ENCODE results near the gene GJA1.

The GJA1 gene

DNA sequence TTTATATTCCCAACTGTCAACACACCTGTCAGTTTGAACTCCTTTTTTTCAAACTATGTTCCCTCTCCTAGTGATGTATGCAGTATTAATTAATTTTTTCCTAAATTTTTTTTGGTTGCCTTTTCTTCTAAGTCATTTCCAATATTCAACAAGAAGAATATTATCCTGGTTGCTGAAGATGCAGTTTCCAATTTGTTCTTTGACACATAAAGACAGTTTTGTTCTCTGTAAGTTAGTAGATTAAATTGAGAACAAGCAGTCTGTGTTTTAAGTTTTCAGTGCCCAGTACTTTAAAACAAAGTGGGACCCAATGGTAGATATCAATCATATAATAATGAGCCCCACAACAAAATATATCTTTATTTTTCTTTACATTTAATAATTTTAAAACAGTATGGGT, 47.3 kb downstream of the GJA1 start:
- DNase-seq (ENCODE audit: low read depth in 2 of 2): no peak

DNA sequence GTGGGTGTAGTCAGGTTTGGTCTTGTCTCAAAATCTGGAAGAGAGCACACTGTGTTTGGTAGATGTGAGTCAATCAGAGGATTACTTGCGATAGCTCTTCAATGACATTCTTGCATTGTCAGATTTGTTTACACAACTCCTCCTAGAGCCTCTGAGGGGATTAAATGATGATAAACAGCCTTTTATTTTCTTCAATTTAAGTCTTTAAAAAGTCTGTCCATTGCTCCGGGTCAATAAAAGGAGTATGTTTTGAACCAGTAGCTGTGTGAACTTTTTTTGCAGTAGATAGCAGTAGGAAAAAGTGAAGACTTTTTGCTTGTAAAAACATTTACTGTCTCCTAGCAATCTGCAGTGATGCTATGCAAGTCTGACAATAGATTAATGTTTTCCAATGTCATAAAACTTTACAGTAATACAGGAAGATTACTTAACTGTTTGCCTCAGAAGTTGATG, 49.9 kb downstream of the GJA1 start:
- DNase-seq (ENCODE audit: low read depth in 2 of 2): no peak

DNA sequence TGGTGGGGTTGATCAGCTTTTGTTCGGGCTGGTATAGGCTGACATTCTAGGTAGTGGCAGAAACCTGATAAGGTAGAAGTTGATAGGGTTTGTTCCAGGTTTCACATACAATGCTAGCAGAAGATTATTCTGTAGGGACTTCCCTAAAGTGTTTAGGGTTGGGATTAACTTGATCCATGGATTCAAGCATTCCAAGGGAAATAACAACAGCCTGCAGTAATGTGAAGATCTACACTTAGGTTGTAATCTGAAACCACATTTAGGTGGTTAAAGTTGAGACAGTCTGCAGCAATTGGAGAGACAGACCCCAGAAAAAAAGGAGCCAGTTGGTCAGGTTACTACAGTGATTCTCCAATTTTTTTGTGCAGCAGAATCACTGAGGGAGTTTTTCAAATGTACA, 56.1 kb downstream of the GJA1 start:
- no peak for DNase-seq (ENCODE audit: low read depth in 2 of 2)

- no peak for DNase-seq (ENCODE audit: low read depth in 2 of 2)
These were observed 57.1 kb downstream of the GJA1 start for GRCh38 chr6:121492536-121492935.

GRCh38 chr6:121497970-121498375, 62.5 kb downstream of the GJA1 start:
- DNase-seq (ENCODE audit: low read depth in 2 of 2): no peak

DNA sequence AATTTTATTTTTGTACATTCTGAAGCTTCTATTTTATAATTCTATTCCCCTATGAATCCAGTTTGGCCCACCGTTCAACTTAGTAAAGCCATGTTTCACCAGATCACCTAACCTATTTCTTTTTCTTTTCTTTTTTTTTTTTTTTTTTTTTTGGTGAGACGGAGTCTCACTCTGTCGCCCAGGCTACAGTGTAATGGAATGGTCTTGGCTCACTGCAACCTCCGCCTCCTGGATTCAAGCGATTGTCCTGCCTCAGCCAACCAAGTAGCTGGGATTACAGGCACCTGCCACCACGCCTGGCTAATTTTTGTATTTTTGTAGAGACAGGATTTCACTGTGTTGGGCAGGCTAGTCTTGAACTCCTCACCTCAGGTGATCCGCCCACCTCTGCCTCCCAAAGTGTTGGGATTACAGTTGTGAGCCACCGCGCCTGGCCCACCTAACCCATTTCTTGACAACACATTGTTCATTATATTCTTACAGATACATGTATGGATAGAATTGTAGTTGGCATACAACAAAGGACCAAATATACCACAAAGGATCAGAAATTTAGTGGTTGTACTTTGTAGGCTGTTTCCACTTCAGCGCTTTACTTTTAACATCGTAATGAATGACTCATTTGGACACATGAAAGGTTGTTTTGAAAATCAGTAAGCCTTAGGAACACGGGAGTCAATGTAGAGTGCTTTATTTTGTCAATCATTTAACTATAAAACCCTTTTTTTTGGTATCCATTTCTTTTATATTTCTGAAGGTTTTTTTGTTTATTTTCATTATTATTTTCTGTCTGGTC, 63.2 kb downstream of the GJA1 start:
- DNase-seq (ENCODE audit: low read depth in 2 of 2): no peak

Measured in stimulated activated CD8-positive, alpha-beta memory T cell treated with anti-CD3 and anti-CD28 coated beads, Interleukin-2, amount 100 ng/mL, for 1 hour (primary cell).